Measurements from ENCODE around the gene KLHL3.

The KLHL3 gene

GRCh38 chr5:137641148-137641547 lies 94.7 kb downstream of the KLHL3 start:
- Histone ChIP-seq H3K79me2 (ENCODE audit: insufficient read depth, low read length) (no peaks in the 10 kb centered on the region), H3K9me2 (replicated peaks; ENCODE audit: insufficient read depth, low read length) (no peaks in the 10 kb centered on the region), H4K20me1 (ENCODE audit: low read depth, low read length) (peaks cover 3% of the 10 kb centered on the region; the same call in 1 of the 2 replicates), H3K36me3 (ENCODE audit: low read length) (no peaks in the 10 kb centered on the region), H3F3A (ENCODE audit: insufficient read depth) (no peaks in the 10 kb centered on the region), H3K4me2 (ENCODE audit: low read depth, low read length, poor library complexity, severe bottlenecking) (no peak overlapping the region), H3K27ac (ENCODE audit: low read depth, low read length) (no peak overlapping the region), H3K9ac (ENCODE audit: low read length) (no peak overlapping the region), H3K27me3 (ENCODE audit: low read length) (no peaks in the 10 kb centered on the region), H3K4me3 (ENCODE audit: insufficient read depth, low read length, poor library complexity, severe bottlenecking) (no peak overlapping the region), H3K9me3 (ENCODE audit: insufficient read depth, low read length) (no peaks in the 10 kb centered on the region), H2AFZ (ENCODE audit: low read depth, low read length, severe bottlenecking) (no peak overlapping the region)
- TF ChIP-seq EZH2phosphoT487 (conservative IDR thresholded peaks at IDR 0.05; ENCODE audit: low read length) (no peak), CTCF (IDR thresholded peaks at IDR 0.05; ENCODE audit: insufficient read depth, low read length, poor library complexity, severe bottlenecking) (no peak)

GRCh38 chr5:137639645-137640044 lies 96.2 kb downstream of the KLHL3 start:
- Histone ChIP-seq H2AFZ (ENCODE audit: low read depth, low read length, severe bottlenecking) (no peak overlapping the region), H4K20me1 (ENCODE audit: low read depth, low read length) (peaks cover 3% of the 10 kb centered on the region; the same call in 1 of the 2 replicates), H3K9me3 (ENCODE audit: insufficient read depth, low read length) (no peaks in the 10 kb centered on the region), H3F3A (ENCODE audit: insufficient read depth) (no peaks in the 10 kb centered on the region), H3K9ac (ENCODE audit: low read length) (no peak overlapping the region), H3K4me3 (ENCODE audit: insufficient read depth, low read length, poor library complexity, severe bottlenecking) (no peak overlapping the region), H3K27me3 (ENCODE audit: low read length) (no peaks in the 10 kb centered on the region), H3K4me2 (ENCODE audit: low read depth, low read length, poor library complexity, severe bottlenecking) (no peak overlapping the region), H3K9me2 (replicated peaks; ENCODE audit: insufficient read depth, low read length) (no peaks in the 10 kb centered on the region), H3K79me2 (ENCODE audit: insufficient read depth, low read length) (no peaks in the 10 kb centered on the region), H3K27ac (ENCODE audit: low read depth, low read length) (no peak overlapping the region), H3K36me3 (ENCODE audit: low read length) (no peaks in the 10 kb centered on the region)
- TF ChIP-seq CTCF (IDR thresholded peaks at IDR 0.05; ENCODE audit: insufficient read depth, low read length, poor library complexity, severe bottlenecking) (no peak), EZH2phosphoT487 (conservative IDR thresholded peaks at IDR 0.05; ENCODE audit: low read length) (no peak)

GRCh38 chr5:137638841-137639240 lies 97.0 kb downstream of the KLHL3 start:
- Histone ChIP-seq H3K27me3 (ENCODE audit: low read length) (no peaks in the 10 kb centered on the region), H3K9ac (ENCODE audit: low read length) (no peak overlapping the region), H2AFZ (ENCODE audit: low read depth, low read length, severe bottlenecking) (no peak overlapping the region), H3K9me2 (replicated peaks; ENCODE audit: insufficient read depth, low read length) (no peaks in the 10 kb centered on the region), H3K36me3 (ENCODE audit: low read length) (no peaks in the 10 kb centered on the region), H3K4me2 (ENCODE audit: low read depth, low read length, poor library complexity, severe bottlenecking) (no peak overlapping the region), H4K20me1 (ENCODE audit: low read depth, low read length) (peaks cover 3% of the 10 kb centered on the region; the same call in 1 of the 2 replicates), H3K27ac (ENCODE audit: low read depth, low read length) (no peak overlapping the region), H3K9me3 (ENCODE audit: insufficient read depth, low read length) (no peaks in the 10 kb centered on the region), H3K4me3 (ENCODE audit: insufficient read depth, low read length, poor library complexity, severe bottlenecking) (no peak overlapping the region), H3K79me2 (ENCODE audit: insufficient read depth, low read length) (no peaks in the 10 kb centered on the region), H3F3A (ENCODE audit: insufficient read depth) (no peaks in the 10 kb centered on the region)
- TF ChIP-seq CTCF (IDR thresholded peaks at IDR 0.05; ENCODE audit: insufficient read depth, low read length, poor library complexity, severe bottlenecking) (no peak), EZH2phosphoT487 (conservative IDR thresholded peaks at IDR 0.05; ENCODE audit: low read length) (no peak)
